GM23248 (cell line): ENCODE results near the gene BIRC6.

Experiments used
- EZH2 ChIP-seq: fragments of 200-600 bp; sonication (generic); IDR thresholded peaks from 2 replicates; pipeline ENCODE4 v1.6.1; 2018; ENCODE audit warnings: antibody characterized with exemption, mild to moderate bottlenecking; ENCODE audit not compliant: insufficient read depth, poor library complexity, severe bottlenecking
- EZH2phosphoT487 ChIP-seq: fragments of 200-600 bp; sonication (generic); IDR thresholded peaks from 2 replicates; pipeline ENCODE4 v1.6.1; 2018; ENCODE audit warnings: antibody characterized with exemption, moderate library complexity, mild to moderate bottlenecking, low read depth; ENCODE audit not compliant: insufficient read depth

DNA sequence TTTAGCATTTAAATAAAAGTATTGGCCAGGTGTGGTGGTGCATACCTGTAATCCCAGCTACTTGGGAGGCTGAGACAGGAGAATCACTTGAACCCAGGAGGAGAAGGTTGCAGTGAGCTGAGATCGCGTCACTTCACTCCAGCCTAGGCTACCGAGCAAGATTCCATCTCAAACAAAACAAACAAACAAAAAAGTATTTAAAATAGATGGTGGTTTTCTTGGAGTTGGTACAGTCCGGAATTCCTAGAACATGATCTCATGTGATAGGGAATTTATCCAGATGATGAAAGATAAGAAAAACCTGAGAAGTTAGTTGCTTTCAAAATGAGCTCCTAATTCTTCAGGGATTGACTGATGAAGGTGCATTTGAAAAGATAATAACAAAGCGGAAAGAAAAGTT lies 62.0 kb downstream of the BIRC6 start:
- TF ChIP-seq EZH2 = no peak
- no peak for TF ChIP-seq EZH2phosphoT487
